Left renal cortex interstitium (tissue), 4 donors: ENCODE data around the gene CDC42. TPM values are rescaled to one million over a fixed set of nuclear protein-coding genes. Genes with fewer than 3 reads are reported as not detected.
"Not testable (repeated sequence)": the region's sequence is repeated elsewhere in the genome, so short reads cannot be mapped to it uniquely, and the experiment has no call there.

Source experiments
- DNase-seq, 4 donors: peaks; one replicate each; pipeline ENCODE4 v3.0.0-alpha.2; 2013; ENCODE audit warnings: low read depth in 4 of 4, low spot score in 2 of 4, missing footprints in 1 of 4
- polyA plus RNA-seq, 4 donors: library from polyadenylated mRNA; unstranded; fragments of 120-200 nt; gene quantifications; one replicate each; pipeline ENCODE4 v1.2.1, GENCODE V29; 2013; ENCODE audit not compliant: insufficient read length in 4 of 4

The CDC42 gene
- polyA plus RNA-seq: 100 to 1,000 TPM; 313 to 445 (median 366) TPM

DNA sequence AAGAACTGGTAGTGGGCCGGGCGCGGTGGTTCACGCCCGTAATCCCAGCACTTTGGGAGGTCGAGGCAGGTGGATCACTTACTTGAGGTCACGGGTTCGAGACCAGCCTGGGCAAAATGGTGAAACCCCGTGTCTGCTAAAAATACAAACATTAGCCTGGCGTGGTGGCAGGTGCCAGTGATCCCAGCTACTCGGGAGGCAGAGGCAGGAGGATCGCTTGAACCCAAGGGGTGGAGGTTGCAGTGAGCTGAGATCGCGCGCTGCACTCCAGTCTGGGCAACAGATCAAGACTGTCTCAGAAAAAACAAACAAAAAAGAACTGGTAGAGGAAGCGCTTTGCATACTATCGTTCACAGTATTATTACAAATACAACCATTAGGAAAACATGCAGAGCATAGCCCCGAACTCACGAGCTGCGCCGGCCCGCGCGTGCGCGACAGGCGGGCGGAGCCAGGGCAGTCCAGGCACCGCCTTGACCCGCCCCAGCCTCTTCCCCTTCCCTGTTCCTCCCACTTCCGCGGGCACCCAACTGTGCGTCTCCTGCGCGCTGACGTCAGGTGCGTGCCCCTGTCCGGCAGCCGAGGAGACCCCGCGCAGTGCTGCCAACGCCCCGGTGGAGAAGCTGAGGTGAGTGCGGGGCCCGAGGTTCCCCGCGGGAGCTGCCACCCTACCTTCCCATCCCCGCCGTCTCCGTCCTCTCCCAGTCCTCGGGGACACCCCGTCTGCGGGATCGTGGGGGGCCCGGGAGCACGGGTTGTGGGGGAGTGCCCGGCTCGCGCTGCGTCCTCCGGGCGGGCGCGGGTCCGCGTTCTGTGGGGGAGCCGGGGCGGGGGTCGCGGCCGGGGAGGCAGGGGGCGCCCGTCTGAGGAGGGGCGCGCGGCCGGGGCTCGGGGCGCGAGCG, at the start of gene CDC42:
Gene CDC42 (plus strand): TSS at position 595 of the 902 bp plus-strand sequence. CDS start 25,770 bp downstream, outside the sequence.
- peak; percentile 82 to 92 (median 87) for DNase-seq

- DNase-seq: not testable (repeated sequence)
These were observed 49.6 kb upstream of the CDC42 start for GRCh38 chr1:22002875-22003274.

- not testable (repeated sequence) for DNase-seq
These were observed 48.5 kb upstream of the CDC42 start for GRCh38 chr1:22003959-22004358.

- not testable (repeated sequence) for DNase-seq
These were observed 47.0 kb upstream of the CDC42 start for GRCh38 chr1:22005261-22006149.

DNA sequence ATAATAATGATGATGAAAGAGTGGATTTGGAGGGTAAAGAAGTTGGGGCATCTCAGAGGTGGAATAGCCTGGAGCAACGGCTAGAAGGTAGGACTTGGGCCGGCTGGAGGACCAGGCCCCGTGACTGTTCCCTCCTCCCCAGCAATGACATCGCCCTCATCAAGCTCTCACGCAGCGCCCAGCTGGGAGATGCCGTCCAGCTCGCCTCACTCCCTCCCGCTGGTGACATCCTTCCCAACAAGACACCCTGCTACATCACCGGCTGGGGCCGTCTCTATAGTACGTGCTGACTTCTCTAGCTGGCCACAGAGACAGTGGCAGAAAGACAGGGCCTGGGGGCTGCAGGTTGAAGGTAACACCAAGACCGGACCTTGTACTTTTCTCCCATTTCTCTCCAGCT, 45.8 kb upstream of the CDC42 start:
- not testable (repeated sequence) for DNase-seq

GRCh38 chr1:22007262-22007661, 45.2 kb upstream of the CDC42 start:
- not testable (repeated sequence) for DNase-seq

- DNase-seq: not testable (repeated sequence)
These were observed 42.9 kb upstream of the CDC42 start for GRCh38 chr1:22009566-22009965.

DNA sequence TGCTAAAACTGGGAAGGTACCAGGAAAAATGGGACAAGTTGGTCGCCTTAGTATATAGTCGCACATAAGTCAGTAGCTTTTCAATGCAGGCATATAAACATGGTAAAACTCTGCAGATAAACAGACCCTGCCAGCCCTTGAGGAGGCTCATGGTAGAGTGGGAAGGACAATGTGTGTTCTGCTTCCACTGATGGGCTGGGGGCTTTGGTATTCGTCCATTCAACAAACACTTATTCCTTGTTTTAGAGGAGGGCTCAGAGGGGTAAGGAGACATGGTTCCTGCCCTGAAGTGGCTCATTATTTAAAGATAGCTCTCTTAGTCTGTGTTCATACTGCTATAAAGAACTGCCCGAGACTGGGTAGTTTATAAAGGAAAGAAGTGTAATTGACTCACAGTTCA, 39.8 kb upstream of the CDC42 start:
- DNase-seq: not testable (repeated sequence)

GRCh38 chr1:22014575-22015206, 37.8 kb upstream of the CDC42 start:
- DNase-seq: not testable (repeated sequence)

DNA sequence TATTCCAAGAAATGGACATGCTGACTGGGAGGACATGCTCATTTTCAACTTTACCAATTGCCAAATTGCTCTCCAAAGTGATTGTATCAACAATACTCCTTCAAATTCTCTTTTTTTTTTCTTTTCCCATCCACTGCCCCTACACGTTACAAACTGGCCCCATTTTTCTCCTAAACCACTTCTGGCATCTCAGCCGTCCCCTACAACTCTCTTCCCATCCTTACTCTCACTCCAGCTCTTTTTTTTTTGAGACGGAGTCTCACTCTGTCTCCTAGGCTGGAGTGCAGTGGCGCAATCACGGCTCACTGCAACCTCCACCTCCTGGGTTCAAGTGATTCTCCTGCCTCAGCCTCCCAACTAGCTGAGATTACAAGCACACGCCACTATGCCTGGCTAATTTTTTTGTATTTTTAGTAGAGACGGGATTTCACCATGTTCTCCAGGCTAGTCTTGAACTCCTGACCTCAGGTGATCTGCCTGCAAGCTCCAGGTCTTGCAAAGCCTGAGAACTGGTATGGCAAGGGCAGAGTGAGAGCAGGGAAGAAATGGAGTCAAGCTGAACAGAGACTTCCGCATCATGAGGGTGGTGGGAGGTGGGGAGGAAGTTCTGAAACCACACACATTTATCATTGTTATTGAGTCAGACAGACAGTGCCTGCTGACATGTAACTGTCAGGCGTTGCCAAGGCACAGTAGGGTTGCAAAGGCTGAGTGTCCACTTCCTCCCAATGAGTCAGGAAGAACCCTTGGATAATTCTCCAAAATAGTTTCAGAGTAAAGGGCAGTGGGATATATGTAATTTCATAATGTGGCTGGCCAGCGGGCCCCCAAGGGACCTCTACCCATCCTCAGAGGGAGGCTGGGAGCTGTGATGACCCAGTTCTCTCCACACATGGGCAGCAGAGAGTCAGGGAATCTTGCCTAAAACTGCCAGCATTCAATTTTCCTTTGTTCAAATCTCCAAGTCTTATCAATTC, 33.6 kb upstream of the CDC42 start:
- no peak for DNase-seq

DNA sequence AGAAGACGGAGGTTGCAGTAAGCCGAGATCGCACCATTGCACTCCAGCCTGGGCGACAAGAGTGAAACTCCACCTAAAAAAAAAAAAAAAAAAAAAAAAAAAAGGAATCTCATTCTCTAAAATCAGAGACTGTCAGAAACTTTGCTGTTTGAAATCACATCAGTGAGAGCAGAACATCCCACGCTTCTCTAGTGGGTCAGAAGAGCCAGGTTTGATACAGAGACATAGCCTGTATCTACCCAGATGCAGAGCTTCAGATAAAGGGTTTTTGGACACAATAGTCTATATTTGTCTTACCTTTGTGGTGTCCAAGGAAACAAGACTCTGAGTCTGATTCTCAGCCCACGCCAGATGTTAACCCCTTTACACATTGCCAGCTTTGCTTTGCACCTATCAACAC, 31.4 kb upstream of the CDC42 start:
- no peak for DNase-seq

GRCh38 chr1:22024485-22025367, 27.8 kb upstream of the CDC42 start:
- peak in 2 of 4 donors; percentile 58 to 92 for DNase-seq

- peak; percentile 75 to 88 (median 86) for DNase-seq
These were observed 26.9 kb upstream of the CDC42 start for GRCh38 chr1:22025368-22026155.

GRCh38 chr1:22026924-22027289, 25.6 kb upstream of the CDC42 start:
- DNase-seq: no peak

GRCh38 chr1:22030057-22030456, 22.5 kb upstream of the CDC42 start:
- no peak for DNase-seq

DNA sequence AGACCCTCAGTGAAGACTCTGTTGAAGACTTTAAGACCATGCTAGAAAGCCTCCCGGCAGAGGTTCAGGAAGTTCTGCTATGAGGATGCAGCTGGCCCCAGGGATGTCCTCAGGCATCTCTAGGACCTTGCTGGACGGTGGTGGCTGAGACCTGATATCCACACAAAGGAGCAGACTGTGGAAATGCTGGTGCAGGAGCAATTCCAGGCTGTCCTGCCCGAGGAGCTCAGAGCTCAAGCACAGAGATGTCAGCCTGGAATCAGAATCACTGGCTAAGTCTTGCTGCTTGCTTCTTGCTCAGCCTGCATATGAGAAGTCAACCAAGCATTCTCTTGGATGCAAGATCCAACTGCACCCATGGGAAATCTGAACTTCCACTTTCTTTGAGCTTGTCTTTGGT, 22.0 kb upstream of the CDC42 start:
- DNase-seq: no peak

- DNase-seq: no peak
These were observed 21.1 kb upstream of the CDC42 start for GRCh38 chr1:22031214-22031962.
